AG04449 (cell line): ENCODE measurements around the gene MGLL.

Experiments
- CTCF ChIA-PET: fragments of 350-600 bp; formaldehyde crosslinking; extraction: SDS; loops from one replicate; lab custom pipeline; 2021; ENCODE audit warnings: antibody characterized with exemption; lab: Yijun Ruan, JAX
- POLR2A ChIA-PET: fragments of 400-600, 350-600 bp; formaldehyde crosslinking; extraction: SDS; loops from one replicate; lab custom pipeline; 2020; ENCODE audit warnings: antibody characterized with exemption, inconsistent platforms; lab: Yijun Ruan, JAX
- DNase-seq: peaks from one replicate; pipeline ENCODE4 v3.0.0-alpha.2; 2010; ENCODE audit warnings: low read depth, low spot score
- H3K4me3 ChIP-seq: 2 replicates; pipeline ENCODE4 v1.5.1; 2011; ENCODE audit warnings: low read depth, mild to moderate bottlenecking, control low read depth, low read length
- CTCF ChIP-seq: IDR thresholded peaks from one replicate; pipeline ENCODE4 v1.5.1; 2011; ENCODE audit warnings: mild to moderate bottlenecking, moderate library complexity, low read length, control low read depth, inconsistent platforms; ENCODE audit not compliant: insufficient read depth; ENCODE audit errors: missing control alignments

MGLL gene

GRCh38 chr3:127814325-127814781 lies 8.0 kb downstream of the MGLL start:
- TF ChIP-seq CTCF = no peak
- POLR2A ChIA-PET = no interaction called here
- no peak for DNase-seq
- CTCF ChIA-PET = interaction anchor here (1.0 to 3.7 kb wide), 4 partner anchors 10 to 118 kb away, joined by 3 to 15 read pairs (median 8); no protein-coding TSS in a partner anchor
- H3K4me3 ChIP-seq = no peak overlapping the region

GRCh38 chr3:127812151-127812550 lies 10.2 kb downstream of the MGLL start:
- ChIA-PET CTCF (no interaction called here), POLR2A (interaction anchor here (0.7 kb wide), 1 partner anchor 159 kb away, joined by 3 read pairs; no protein-coding TSS in a partner anchor)
- no peak for TF ChIP-seq CTCF
- H3K4me3 ChIP-seq = no peak overlapping the region
- no peak for DNase-seq

- no peak for TF ChIP-seq CTCF
- ChIA-PET CTCF (no interaction called here), POLR2A (interaction anchor here (0.6 to 0.7 kb wide), 2 partner anchors 12 to 159 kb away, joined by 3 read pairs; no protein-coding TSS in a partner anchor)
Measured at GRCh38 chr3:127811717-127812116, 10.6 kb downstream of the MGLL start.

GRCh38 chr3:127809611-127810010 lies 12.7 kb downstream of the MGLL start:
- H3K4me3 ChIP-seq = no peak overlapping the region
- ChIA-PET CTCF (no interaction called here), POLR2A (no interaction called here)
- no peak for DNase-seq
- no peak for TF ChIP-seq CTCF

More at GRCh38 chr3:127811717-127812116, 10.6 kb downstream of the MGLL start:
- DNase-seq = no peak
- no peak overlapping the region for H3K4me3 ChIP-seq

GRCh38 chr3:127809211-127809610 lies 13.1 kb downstream of the MGLL start:
- CTCF ChIA-PET = no interaction called here
- no peak overlapping the region for H3K4me3 ChIP-seq
- TF ChIP-seq CTCF = no peak
- POLR2A ChIA-PET = no interaction called here
- DNase-seq = no peak

GRCh38 chr3:127808197-127808596 lies 14.1 kb downstream of the MGLL start:
- CTCF ChIA-PET = interaction anchor here (0.9 to 1.3 kb wide), 2 partner anchors 12 to 112 kb away, joined by 3 to 6 read pairs; no protein-coding TSS in a partner anchor

More at GRCh38 chr3:127808197-127808596, 14.1 kb downstream of the MGLL start:
- H3K4me3 ChIP-seq = no peak overlapping the region
- no peak for TF ChIP-seq CTCF
- DNase-seq = no peak
- POLR2A ChIA-PET = interaction anchor here (0.7 kb wide), 1 partner anchor 46 kb away, joined by 4 read pairs; no protein-coding TSS in a partner anchor
